Nephron progenitor cell (in vitro differentiated cells): ENCODE results near the gene SLC26A9.

Experiments used
- DNase-seq: peaks from one replicate; pipeline ENCODE4 v3.0.0; 2021
- H3K27ac Mint-ChIP-seq: 2 replicates; pipeline ENCODE4 v1.8.0; 2021; ENCODE audit warnings: mild to moderate bottlenecking, moderate library complexity, mixed read lengths
- H3K27me3 Mint-ChIP-seq: 2 replicates; pipeline ENCODE4 v1.8.0; 2021; ENCODE audit warnings: mild to moderate bottlenecking, low read depth, mixed read lengths; ENCODE audit not compliant: poor library complexity
- H3K36me3 Mint-ChIP-seq: 2 replicates; pipeline ENCODE4 v1.8.0; 2021; ENCODE audit warnings: low read depth, mixed read lengths
- H3K4me1 Mint-ChIP-seq: 2 replicates; pipeline ENCODE4 v1.8.0; 2021; ENCODE audit warnings: mixed read lengths
- H3K4me3 Mint-ChIP-seq: 2 replicates; pipeline ENCODE4 v1.8.0; 2021; ENCODE audit warnings: mild to moderate bottlenecking, moderate library complexity, mixed read lengths
- H3K9me3 Mint-ChIP-seq: 2 replicates; pipeline ENCODE4 v1.8.0; 2021; ENCODE audit warnings: mild to moderate bottlenecking, moderate library complexity, mixed read lengths
- TF ChIP-seq, protein P1 (sequence below): fragments of 200-600 bp; sonication (generic); IDR thresholded peaks from 2 replicates; pipeline ENCODE4 v1.5.0; 2021; ENCODE audit warnings: antibody characterized with exemption

The SLC26A9 gene

DNA sequence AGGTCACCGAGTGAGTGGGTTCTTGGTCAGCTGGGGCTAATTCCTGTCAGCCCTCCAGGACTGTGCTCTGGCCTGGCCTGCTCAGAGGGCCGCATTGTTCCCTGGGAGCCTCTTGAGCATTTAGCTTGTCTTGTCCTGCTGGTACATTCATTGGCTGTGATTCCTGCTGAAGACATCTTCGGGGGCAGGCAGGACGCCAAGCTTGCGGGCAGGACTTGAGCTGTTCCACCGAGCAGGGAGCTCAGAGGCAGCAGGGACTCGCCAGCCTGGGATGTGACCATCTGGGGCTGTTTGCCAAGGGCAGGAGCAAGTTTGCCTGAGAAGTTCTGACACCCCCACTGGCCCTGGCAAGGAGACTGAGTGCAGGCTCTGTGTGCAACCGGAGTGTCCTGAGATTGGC, 7.0 kb upstream of the SLC26A9 start:
- no peak overlapping the region for H3K27ac Mint-ChIP-seq
- no peak overlapping the region for H3K4me3 Mint-ChIP-seq
- H3K27me3 Mint-ChIP-seq: peaks cover 26% of the 10 kb centered on the region
- DNase-seq: no peak
- no peaks in the 10 kb centered on the region for H3K9me3 Mint-ChIP-seq
- H3K36me3 Mint-ChIP-seq: no peaks in the 10 kb centered on the region
- no peaks in the 10 kb centered on the region for H3K4me1 Mint-ChIP-seq
- TF ChIP-seq, protein P1, sequence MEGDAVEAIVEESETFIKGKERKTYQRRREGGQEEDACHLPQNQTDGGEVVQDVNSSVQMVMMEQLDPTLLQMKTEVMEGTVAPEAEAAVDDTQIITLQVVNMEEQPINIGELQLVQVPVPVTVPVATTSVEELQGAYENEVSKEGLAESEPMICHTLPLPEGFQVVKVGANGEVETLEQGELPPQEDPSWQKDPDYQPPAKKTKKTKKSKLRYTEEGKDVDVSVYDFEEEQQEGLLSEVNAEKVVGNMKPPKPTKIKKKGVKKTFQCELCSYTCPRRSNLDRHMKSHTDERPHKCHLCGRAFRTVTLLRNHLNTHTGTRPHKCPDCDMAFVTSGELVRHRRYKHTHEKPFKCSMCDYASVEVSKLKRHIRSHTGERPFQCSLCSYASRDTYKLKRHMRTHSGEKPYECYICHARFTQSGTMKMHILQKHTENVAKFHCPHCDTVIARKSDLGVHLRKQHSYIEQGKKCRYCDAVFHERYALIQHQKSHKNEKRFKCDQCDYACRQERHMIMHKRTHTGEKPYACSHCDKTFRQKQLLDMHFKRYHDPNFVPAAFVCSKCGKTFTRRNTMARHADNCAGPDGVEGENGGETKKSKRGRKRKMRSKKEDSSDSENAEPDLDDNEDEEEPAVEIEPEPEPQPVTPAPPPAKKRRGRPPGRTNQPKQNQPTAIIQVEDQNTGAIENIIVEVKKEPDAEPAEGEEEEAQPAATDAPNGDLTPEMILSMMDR: no peak

DNA sequence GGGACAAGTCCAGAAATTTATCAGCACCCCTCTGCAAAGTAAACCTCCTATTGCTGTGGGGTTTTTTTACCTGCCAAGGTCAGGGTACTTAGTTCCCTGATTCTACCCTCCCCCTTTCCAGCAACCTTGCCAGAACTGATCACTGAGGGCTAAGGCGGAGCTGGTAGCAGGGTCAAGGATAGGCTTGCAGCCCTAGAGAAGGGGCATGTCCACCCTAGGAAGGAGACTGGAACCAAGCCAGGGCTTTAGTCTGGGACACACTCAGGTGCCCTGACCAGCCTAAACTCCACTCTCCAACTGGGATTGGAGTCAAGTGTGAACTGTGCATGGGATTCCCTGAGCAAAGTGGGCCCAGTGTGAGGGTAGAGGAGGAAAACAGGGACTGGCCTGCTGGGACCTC, 6.5 kb upstream of the SLC26A9 start:
- Mint-ChIP-seq H3K4me3 (no peak overlapping the region), H3K9me3 (no peaks in the 10 kb centered on the region), H3K27me3 (peaks cover 21% of the 10 kb centered on the region), H3K36me3 (no peaks in the 10 kb centered on the region), H3K4me1 (no peaks in the 10 kb centered on the region), H3K27ac (no peak overlapping the region)
- DNase-seq: no peak
- TF ChIP-seq, protein P1: no peak

DNA sequence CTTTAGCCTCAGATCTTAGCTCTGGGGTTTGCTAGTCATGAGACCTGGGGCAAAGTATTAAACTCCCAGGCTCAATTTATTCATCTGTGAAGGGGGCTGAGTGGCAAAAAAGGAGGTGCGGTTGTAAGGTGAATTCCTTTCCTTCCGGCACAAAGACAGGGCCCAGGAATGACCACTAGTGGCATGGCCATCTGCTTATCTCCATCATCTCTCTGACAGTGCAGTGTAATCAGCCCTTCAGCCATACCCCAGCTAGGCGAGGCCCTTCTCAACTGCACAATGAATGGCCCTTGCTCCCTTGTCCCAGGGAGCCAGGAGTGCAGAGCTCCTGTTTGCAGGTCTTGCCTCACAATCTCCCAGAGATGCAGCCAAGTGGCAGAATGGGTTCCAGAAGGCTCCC, 5.6 kb upstream of the SLC26A9 start:
- H3K36me3 Mint-ChIP-seq: no peaks in the 10 kb centered on the region
- H3K4me3 Mint-ChIP-seq: no peak overlapping the region
- H3K27me3 Mint-ChIP-seq: peaks cover 24% of the 10 kb centered on the region
- TF ChIP-seq, protein P1: no peak
- no peaks in the 10 kb centered on the region for H3K9me3 Mint-ChIP-seq
- no peak overlapping the region for H3K27ac Mint-ChIP-seq
- DNase-seq: no peak
- H3K4me1 Mint-ChIP-seq: no peaks in the 10 kb centered on the region

DNA sequence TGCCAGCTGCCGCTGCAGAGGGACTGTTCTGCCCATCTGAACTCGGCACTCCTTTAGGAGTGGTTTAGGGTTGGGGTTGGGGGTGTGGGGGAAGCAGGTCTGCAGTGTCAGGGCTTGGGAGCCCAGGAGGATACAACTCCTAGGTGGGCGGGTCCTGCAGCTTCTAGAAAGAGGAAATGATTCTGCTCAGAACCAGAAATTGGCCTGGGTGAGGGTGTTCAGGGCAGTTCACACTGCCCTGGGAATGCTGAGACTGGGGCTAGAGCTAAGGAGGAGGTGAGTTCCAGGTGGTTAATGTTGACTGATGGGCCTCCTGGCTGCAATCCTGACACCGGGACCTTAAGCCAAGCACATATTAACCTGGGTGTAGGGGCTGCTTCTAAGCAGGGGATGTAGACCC, 4.8 kb upstream of the SLC26A9 start:
- Mint-ChIP-seq H3K9me3 (no peaks in the 10 kb centered on the region), H3K4me1 (peaks cover 5% of the 10 kb centered on the region), H3K27ac (no peak overlapping the region), H3K4me3 (no peak overlapping the region), H3K36me3 (no peaks in the 10 kb centered on the region), H3K27me3 (peaks cover 19% of the 10 kb centered on the region)
- no peak for DNase-seq
- TF ChIP-seq, protein P1: no peak

DNA sequence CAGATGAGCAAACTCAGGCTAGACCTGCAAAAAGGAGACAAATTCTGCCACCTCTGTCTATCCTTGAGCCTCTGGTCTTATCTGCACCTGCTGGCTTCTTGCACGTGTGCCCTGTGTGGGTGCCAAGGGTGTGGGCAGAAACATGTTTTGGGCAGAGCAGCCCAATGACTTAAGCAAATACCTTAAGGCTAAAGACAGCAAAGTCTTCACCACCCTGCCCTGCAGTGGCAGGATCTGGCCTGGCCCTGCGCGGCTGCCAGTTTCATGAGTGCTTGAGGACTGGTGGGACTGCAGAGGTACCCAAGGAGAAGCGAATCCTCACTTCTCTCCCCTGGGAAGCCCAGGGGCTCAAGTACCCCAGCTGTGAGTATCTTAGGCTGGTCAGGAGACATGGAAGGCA, 3.8 kb upstream of the SLC26A9 start:
- Mint-ChIP-seq H3K4me3 (no peak overlapping the region), H3K27ac (no peak overlapping the region), H3K36me3 (no peaks in the 10 kb centered on the region), H3K4me1 (peaks cover 11% of the 10 kb centered on the region), H3K9me3 (no peaks in the 10 kb centered on the region), H3K27me3 (peaks cover 19% of the 10 kb centered on the region)
- TF ChIP-seq, protein P1: no peak
- no peak for DNase-seq

DNA sequence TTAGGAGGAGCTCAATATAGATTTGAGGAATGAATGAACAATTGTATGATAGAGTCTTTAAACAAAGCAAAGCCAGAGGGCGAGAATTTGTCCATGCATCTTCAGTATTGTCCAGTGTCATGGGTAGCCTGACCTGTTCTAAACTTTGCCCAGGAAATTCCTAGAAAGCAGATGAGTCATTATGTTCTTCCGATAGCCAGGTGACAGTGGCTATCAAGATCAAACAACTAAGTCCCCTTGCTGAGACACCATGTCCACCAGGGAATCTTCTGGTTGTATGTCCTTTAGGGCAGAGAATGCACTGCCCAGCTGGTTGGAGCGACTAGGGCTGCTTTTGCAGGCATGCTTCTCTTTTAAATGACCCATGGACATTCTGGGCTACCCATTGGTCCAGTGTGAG, 1.8 kb upstream of the SLC26A9 start:
- H3K9me3 Mint-ChIP-seq: no peaks in the 10 kb centered on the region

More for the DNA sequence above, 1.8 kb upstream of the SLC26A9 start:
- Mint-ChIP-seq H3K27ac (no peak overlapping the region), H3K4me3 (no peak overlapping the region), H3K36me3 (no peaks in the 10 kb centered on the region), H3K27me3 (peaks cover 21% of the 10 kb centered on the region), H3K4me1 (peaks cover 25% of the 10 kb centered on the region)
- TF ChIP-seq, protein P1: no peak
- DNase-seq: no peak
